Activated CD8-positive, alpha-beta memory T cell treated with anti-CD3 and anti-CD28 coated beads, Interleukin-2, amount 50 U/mL, for 4 hours (primary cell): ENCODE measurements around the gene IER3.

Source experiments
- DNase-seq: peaks from one replicate; pipeline ENCODE4 v3.0.0-alpha.2; 2020

Gene IER3

GRCh38 chr6:30744054-30744805, at the start of gene IER3:
Gene IER3 (minus strand): TSS chr6:30744547. CDS start chr6:30744518, 29 bp downstream.
- peak; percentile 81 for DNase-seq

DNA sequence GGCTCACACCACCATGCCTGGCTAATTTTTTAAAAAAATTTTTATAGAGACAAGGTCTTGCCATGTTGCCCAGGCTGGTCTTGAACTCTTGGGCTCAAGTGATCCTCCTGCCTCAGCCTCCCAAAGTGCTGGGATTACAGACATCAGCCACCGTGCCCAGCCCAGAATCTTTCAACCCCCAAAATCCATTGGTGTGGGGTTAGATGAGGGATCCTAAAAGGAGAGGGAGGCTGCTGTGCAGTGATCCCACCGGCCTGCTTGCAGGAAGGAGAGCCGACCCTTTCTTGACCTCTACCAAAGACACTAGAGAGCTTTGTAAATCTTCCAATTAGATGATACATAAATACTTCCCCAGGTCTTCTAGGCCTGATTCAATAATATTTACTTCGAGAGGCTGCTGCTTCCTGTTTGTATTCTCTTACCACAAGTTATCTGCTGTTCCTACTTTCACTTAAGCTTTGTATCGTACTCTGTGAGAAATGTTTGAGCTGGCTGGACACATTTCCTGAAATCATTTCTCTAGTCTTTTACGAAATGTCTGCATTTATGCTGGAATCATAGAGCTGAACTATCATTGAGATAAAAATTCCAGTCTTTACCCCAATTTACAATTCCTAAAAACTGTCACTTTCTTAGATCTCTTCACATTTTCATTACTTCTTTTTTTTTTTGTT, 49.3 kb upstream of the IER3 start:
- DNase-seq: no peak

- no peak for DNase-seq
Measured at GRCh38 chr6:30792786-30793185, 48.4 kb upstream of the IER3 start.

DNA sequence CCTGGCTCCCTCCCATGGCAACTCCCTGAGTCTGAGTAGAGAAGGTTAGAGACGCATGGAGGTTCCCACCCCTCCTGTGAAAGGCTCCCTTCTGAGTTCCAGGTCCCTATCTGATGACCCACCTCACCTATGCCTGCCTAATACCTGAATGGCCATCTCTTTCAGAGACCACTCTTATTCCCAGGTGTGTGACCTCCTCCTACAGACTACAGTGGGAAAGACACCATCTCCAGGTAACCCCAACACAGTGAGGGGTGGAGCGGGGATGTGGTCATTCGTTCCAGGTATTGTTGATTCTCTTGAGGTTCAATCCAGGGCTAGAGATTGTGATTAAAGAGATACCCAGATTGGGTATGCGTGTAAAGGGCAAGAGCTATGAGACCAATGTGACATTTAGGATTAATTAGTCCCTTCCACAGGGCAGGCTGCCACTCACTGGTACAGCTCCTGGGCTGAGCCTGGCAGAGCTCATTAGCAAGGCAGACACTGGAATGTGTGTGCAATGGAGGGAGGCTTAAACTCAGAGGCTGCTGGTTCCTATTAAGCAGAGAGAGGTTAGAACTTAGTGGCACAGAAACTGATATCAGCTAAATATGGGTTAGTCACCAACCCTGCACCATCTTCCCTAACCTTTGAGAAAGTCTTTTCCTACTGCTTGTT, 46.5 kb upstream of the IER3 start:
- DNase-seq: no peak

DNA sequence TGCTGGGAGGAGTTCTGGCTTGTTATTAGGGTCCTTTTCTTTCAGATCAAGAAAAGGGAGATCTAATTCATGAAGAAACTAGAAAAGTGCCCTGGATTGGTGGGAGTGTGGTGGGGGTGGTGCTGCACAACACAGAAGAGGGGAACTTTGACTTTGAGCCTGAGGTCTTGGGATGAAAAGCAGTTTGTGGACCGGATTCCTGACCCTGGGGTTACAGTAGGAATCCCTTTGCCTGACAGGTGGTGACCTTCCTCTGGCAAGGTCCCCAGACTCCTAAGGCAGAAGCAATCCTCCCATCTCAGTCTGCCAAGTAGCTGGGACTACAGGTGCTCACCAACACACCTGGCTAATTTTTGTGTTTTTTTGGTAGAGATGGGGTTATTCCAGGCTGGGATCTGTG, 45.3 kb upstream of the IER3 start:
- no peak for DNase-seq

- DNase-seq: no peak
Measured at GRCh38 chr6:30787954-30788353, 43.6 kb upstream of the IER3 start.

DNA sequence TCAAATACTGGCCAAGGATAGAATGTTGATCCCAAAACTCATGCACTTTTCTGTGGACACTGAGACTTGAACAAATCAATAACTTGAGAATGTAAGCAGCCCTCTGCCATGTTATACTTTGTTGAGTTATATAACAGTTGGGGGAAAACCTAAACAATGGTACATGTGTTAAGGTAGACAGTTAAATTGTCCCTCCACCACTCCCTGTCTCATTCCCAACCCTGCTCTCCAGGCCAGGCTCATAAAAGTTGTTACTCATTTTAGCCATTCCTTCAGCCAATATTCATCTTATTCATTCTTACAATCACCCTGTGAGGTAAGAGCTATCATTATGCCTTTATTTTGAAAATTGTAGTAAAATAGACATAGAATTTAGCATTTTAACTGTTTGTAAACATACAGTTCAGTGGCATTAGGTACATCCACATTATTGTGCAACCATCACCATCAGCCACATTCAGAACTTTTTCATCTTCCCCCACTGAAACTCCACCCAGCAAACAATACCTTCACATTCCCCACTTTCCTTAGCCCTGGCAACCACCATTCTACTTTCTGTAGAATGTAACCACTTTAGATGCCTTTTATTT, 38.2 kb upstream of the IER3 start:
- no peak for DNase-seq

GRCh38 chr6:30781743-30782424, 37.5 kb upstream of the IER3 start:
- DNase-seq: peak; percentile 24

GRCh38 chr6:30781395-30781742, 37.0 kb upstream of the IER3 start:
- no peak for DNase-seq

DNA sequence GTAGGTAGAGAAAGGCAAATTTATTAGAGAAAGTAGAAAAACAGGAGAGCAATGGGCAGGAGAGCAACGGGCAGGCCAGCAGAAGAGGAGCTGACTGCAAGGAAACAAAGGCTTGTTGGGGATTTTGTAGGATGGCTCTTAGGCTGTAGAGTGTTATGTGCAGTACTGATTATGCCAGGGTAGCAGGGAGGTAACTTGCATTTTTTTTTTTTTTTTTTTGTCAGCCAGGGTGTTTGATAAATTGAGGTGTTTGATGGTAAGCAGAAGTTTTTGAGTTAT, 36.2 kb upstream of the IER3 start:
- no peak for DNase-seq

GRCh38 chr6:30779850-30780641, 35.7 kb upstream of the IER3 start:
- DNase-seq: no peak

GRCh38 chr6:30778001-30778635, 33.8 kb upstream of the IER3 start:
- no peak for DNase-seq

- no peak for DNase-seq
Measured at GRCh38 chr6:30777155-30777485, 32.8 kb upstream of the IER3 start.

- DNase-seq: no peak
Measured at GRCh38 chr6:30776390-30777154, 32.2 kb upstream of the IER3 start.

DNA sequence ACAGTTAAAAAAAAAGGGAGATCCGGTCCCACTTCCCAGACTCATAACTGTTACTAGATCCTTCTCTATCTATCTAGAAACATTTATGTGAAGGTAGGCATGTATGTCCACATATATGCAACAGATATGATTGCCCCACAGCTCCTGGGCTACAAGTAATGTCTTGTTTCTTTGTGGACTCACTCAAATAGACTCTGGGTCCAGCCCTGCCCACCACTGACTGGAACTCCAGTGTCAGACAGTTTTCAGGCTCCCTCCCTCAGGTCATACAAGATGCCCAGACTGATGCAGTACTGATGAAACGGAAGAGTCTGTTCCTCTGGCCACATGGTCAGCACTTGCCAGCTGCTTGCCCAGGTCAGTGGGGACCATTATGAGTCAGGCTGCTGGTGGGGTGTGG, 30.8 kb upstream of the IER3 start:
- DNase-seq: no peak

GRCh38 chr6:30774701-30775100, 30.4 kb upstream of the IER3 start:
- DNase-seq: no peak

DNA sequence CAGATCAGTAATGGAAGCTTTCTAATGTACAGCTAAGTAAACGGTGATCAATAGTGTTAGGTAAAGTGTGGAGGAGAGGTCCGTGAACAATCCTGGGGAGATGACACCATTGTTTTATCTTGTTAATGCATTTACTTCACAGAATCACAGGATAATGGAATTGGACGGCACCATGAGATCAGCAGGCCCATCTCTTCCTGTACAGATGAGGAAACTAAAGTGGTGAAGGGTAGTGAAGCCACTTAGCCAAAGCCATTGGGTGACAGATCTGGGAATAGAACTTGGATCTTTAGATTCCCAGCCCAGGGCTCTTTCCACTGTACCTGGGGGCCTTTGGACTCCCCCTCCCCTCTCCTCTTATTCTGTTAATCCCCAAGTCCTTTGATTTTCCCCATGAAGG, 26.2 kb upstream of the IER3 start:
- no peak for DNase-seq

DNA sequence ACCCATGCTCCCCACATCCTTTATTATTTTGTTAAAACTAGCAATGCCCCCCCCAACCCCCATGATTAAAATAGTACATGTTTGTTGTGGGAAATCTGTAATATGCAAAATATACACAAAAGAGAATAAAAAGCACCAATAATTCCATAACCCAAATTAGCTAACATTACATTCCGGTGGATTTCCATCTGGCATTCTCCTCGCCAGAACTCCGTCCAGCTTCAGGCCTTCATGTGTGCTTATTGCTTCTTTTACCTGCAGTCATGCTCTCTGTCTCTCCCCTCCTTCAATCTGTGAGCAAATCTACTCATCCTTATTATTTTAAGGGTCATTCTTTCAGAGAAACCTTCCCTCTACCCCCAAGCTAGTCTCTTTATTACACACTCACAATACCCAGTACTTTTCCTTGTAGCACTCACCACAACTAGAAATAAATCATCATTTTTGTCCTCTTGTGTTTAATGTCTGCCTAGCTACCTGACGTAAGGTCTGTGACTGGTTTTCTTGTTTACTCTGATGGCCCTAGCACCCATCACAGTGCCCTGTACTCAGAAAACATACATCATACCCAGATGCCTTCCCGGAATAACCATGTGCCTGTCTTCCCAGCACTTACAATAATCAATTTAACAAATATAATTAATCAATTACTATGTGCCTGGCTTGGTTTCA, 25.6 kb upstream of the IER3 start:
- DNase-seq: no peak

GRCh38 chr6:30769088-30769852, 24.9 kb upstream of the IER3 start:
- DNase-seq: peak; percentile 77

DNA sequence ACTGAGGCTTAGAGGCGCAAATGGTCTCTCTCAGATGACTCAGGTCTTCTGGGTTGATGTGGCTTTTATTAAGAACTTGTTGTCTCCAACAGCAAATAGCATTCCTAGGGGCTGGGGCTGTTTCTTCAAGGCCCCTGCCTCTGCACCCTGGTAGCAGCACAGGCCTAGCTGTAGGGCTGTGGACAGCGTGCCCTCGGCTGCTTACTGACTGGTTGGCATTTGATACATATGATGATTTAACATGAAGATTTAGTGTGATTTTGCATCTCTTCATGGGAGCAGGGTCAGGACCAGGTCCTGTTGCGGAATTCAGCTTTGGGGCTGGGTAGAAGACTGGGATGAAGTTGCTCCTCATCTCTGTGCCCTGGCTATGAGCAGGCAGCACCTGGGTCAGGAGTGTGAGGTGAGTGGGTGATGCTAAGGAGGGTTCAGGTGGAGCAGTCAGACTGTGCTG, 24.3 kb upstream of the IER3 start:
- no peak for DNase-seq
